ENCODE results near the gene CREBBP. TPM values are rescaled to one million over a fixed set of nuclear protein-coding genes. Genes with fewer than 3 reads are reported as not detected.

Gene CREBBP
- total RNA-seq, 2 experiments from 2014 or later = 72.9 to 75.8 TPM

DNA sequence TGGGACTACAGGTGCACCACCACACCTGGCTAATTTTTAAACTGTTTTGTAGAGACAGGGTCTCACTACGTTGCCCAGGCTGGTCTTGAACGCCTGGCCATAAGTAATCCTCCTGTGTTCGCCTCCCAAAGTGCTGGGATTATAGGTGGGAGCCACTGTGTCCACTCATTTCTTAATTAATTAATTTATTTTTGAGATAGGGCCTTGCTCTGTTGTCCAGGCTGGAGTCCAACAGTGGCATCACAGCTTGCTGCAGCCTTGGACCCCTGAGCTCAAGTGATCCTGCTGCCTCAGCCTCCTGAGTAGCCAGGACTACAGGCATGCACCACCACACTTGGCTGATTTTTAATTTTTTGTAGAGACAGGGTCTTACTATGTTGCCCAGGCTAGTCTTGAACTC is 116.1 kb downstream of the CREBBP start:
- peaks cover 21% of the 10 kb centered on the region for H3K36me3 Mint-ChIP-seq
- POLR2A ChIA-PET = no interaction called here
- no peaks in the 10 kb centered on the region for H3K9me3 Mint-ChIP-seq
- DNase-seq (no peak), ATAC-seq (ENCODE audit: low read depth) (no peak)
- no peaks in the 10 kb centered on the region for H3K27me3 Mint-ChIP-seq
- peaks cover 5% of the 10 kb centered on the region for H3K4me1 Mint-ChIP-seq
- no peak overlapping the region for H3K4me3 Mint-ChIP-seq
- no peak overlapping the region for H3K27ac Mint-ChIP-seq

DNA sequence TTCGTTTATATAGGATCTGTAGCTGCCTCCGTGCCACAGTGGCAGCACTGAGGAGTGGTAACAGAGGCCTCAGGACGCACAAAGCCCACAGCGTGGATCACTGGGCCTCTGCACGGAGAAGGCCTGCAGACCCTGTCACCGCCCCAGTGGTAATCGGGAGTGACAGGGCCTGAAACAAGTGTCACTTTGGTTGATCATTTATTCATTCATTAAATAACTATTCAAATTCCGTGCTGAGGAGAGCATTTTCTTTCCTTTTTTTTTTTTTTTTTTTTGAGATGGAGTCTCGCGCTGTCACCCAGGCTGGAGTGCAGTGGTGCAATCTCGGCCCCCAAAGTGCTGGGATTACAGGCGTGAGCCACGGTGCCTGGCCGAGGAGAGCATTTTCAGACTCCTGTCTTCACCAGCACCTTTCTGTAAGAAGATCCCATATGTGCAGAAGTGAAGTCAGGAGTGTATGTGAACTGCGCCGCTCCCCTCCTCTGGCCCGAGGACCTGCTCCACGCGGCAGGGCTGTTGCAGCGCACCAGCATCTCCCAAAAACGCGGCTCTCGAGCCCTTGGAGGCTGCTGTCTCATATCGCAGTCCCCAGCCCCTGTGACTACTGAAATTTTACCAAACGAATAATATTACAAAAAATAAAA is 118.3 kb downstream of the CREBBP start:
- peaks cover 13% of the 10 kb centered on the region for H3K36me3 Mint-ChIP-seq
- no peak overlapping the region for H3K27ac Mint-ChIP-seq
- no peak for DNase-seq
- H3K9me3 Mint-ChIP-seq = no peaks in the 10 kb centered on the region
- POLR2A ChIA-PET = no interaction called here
- no peaks in the 10 kb centered on the region for H3K27me3 Mint-ChIP-seq
- ATAC-seq (ENCODE audit: low read depth) = no peak
- no peaks in the 10 kb centered on the region for H3K4me1 Mint-ChIP-seq
- H3K4me3 Mint-ChIP-seq = no peak overlapping the region

DNA sequence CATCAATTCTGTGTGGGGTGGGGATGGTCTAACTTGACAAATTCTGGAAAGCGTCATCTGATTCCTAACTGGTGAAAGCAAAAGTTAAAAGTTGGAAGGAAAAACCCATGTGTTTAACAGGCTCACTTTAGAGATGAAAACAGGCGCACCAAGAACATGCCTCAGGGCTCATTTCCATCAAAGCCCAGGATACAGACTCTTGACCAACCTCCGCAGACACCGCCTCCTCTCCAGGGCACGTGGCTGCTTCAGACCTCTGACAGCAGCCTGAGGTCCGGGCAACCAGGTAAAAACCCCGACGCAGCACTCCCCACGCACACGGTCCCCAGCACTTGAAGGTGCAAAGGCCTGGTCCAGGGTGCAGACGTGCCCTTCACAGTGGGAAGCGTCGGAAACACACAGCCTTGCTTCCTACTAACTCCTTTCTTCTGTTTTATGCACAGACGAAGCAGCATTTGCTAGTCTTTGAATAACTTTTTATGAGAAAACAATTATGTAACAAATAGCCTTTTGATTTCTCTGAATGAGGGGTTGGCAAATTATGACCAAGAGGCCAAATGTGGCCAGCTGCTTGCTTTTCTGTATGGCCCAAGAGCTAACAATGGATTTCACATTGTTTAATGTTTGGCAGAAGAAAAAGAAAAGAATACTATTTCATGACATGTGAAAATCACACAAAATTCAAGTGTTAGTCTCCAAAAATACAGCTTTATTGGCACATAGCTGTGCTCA is 119.0 kb downstream of the CREBBP start:
- DNase-seq = no peak
- H3K36me3 Mint-ChIP-seq = peaks cover 8% of the 10 kb centered on the region
- no peak overlapping the region for H3K27ac Mint-ChIP-seq
- POLR2A ChIA-PET = no interaction called here
- ATAC-seq (ENCODE audit: low read depth) = no peak
- H3K27me3 Mint-ChIP-seq = no peaks in the 10 kb centered on the region
- H3K4me3 Mint-ChIP-seq = no peak overlapping the region
- H3K4me1 Mint-ChIP-seq = no peaks in the 10 kb centered on the region
- H3K9me3 Mint-ChIP-seq = no peaks in the 10 kb centered on the region

DNA sequence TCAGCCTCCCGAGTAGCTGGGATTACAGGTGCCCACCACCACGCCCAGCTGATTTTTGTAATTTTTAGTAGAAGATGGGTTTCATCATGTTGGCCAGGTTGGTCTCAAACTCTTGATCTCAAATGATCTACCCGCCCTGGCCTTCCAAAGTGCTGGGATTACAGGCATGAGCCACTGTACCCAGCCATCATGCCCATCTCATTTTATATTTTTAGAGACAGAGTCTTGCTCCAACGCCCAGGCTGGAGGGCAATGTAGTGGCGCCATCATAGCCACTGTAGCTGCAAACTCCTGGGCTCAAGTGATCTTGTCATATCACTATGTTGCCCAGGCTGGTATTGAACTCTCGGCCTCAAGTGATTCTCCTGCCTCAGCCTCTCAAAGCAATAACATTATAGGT is 120.0 kb downstream of the CREBBP start:
- no peaks in the 10 kb centered on the region for H3K4me1 Mint-ChIP-seq
- peak overlapping the region; percentile 73 for H3K27ac Mint-ChIP-seq
- DNase-seq (no peak), ATAC-seq (ENCODE audit: low read depth) (no peak)
- no peak overlapping the region for H3K4me3 Mint-ChIP-seq
- H3K36me3 Mint-ChIP-seq = peaks cover 4% of the 10 kb centered on the region
- H3K27me3 Mint-ChIP-seq = no peaks in the 10 kb centered on the region
- H3K9me3 Mint-ChIP-seq = no peaks in the 10 kb centered on the region
- POLR2A ChIA-PET = no interaction called here

DNA sequence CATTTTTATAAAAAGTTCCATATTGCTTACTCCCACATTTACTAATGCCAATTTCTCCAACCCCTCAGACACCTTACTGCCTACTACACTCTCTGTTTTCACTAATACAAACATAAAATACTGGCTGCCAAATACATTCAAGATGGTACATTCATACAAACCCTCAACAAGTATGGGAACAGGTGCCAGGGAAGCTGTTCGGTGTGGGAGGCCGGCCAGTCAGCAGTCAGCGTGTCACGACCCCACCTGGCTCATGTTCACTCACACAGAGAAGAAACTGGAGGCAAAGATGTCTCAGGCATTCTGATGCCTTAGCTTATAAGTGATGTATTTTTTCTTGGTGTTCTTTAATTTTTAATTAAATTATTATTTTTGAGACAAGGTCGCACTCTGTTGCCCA is 120.8 kb downstream of the CREBBP start:
- POLR2A ChIA-PET = no interaction called here

DNA sequence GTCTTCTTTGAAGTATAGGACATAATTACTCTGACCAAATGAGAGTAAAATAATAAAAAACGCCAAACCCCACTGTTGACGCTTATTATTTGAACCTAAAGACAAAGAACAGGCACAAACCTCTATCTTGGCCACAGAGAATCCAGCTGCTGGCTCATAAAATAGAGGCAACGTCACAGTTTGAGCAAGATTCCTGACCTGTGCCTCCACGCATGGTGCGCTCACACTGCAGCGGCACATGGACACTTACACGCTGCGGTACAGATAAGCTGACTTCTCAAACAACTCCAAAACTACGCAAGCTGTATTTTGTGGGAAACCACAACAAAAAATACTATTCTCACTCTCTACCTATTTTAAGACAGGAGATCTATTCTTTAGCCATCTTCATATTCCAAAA is 124.4 kb downstream of the CREBBP start:
- Mint-ChIP-seq H3K36me3 (peaks cover 9% of the 10 kb centered on the region), H3K4me3 (no peak overlapping the region), H3K9me3 (no peaks in the 10 kb centered on the region), H3K27me3 (no peaks in the 10 kb centered on the region), H3K4me1 (no peaks in the 10 kb centered on the region), H3K27ac (no peak overlapping the region)
- POLR2A ChIA-PET = no interaction called here
- ATAC-seq (ENCODE audit: low read depth) (no peak), DNase-seq (no peak)

More for the DNA sequence above, 120.8 kb downstream of the CREBBP start:
- H3K4me1 Mint-ChIP-seq = no peaks in the 10 kb centered on the region
- no peak overlapping the region for H3K4me3 Mint-ChIP-seq
- DNase-seq (no peak), ATAC-seq (ENCODE audit: low read depth) (no peak)
- no peaks in the 10 kb centered on the region for H3K27me3 Mint-ChIP-seq
- H3K9me3 Mint-ChIP-seq = no peaks in the 10 kb centered on the region
- peak overlapping the region; percentile 78 for H3K27ac Mint-ChIP-seq
- peaks cover 4% of the 10 kb centered on the region for H3K36me3 Mint-ChIP-seq

DNA sequence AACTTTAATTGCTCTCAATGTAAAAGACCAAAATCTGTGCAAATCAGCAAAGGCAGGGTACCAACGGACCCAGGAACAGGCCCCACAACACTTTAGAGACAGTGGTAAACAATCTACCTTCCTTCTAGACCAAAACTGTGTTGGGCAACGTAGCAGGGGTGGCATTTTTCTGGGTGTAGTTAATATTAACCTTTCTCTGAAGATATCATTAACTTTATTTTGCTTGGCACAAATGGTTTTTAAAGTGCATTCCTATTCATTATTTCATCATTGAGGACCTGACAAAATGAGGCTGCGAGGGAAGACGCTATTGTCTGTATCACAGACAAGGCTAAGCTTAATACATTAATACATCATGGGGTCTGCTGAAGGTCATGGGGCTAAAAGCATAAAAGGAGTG is 125.3 kb downstream of the CREBBP start:
- H3K27ac Mint-ChIP-seq = no peak overlapping the region
- peaks cover 11% of the 10 kb centered on the region for H3K36me3 Mint-ChIP-seq
- H3K4me1 Mint-ChIP-seq = no peaks in the 10 kb centered on the region

DNA sequence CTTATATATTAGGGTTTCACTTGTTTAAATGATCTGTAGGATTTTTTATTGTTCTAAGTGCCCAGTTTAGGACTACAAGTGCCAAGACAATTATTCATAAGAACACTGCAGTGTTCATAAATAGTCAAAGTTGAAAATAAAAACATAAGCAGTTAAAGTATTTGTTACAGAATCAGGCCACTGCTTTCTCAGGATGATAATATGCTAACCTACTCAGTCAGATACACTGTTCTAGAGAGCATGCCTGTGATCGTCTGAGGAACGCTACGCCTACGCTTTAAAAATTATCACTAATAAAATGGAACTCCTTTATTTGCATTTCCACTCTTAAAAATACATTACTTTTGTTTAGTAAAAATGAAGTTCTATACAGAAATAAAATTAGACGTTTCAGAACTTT is 125.7 kb downstream of the CREBBP start:
- ATAC-seq (ENCODE audit: low read depth) (no peak), DNase-seq (no peak)
- Mint-ChIP-seq H3K27me3 (no peaks in the 10 kb centered on the region), H3K27ac (no peak overlapping the region), H3K4me1 (peaks cover 2% of the 10 kb centered on the region), H3K9me3 (no peaks in the 10 kb centered on the region), H3K4me3 (no peak overlapping the region), H3K36me3 (peaks cover 16% of the 10 kb centered on the region)
- POLR2A ChIA-PET = no interaction called here

More for the DNA sequence above, 125.3 kb downstream of the CREBBP start:
- H3K4me3 Mint-ChIP-seq = no peak overlapping the region
- ATAC-seq (ENCODE audit: low read depth) (no peak), DNase-seq (no peak)
- H3K27me3 Mint-ChIP-seq = no peaks in the 10 kb centered on the region
- no peaks in the 10 kb centered on the region for H3K9me3 Mint-ChIP-seq
- POLR2A ChIA-PET = no interaction called here

DNA sequence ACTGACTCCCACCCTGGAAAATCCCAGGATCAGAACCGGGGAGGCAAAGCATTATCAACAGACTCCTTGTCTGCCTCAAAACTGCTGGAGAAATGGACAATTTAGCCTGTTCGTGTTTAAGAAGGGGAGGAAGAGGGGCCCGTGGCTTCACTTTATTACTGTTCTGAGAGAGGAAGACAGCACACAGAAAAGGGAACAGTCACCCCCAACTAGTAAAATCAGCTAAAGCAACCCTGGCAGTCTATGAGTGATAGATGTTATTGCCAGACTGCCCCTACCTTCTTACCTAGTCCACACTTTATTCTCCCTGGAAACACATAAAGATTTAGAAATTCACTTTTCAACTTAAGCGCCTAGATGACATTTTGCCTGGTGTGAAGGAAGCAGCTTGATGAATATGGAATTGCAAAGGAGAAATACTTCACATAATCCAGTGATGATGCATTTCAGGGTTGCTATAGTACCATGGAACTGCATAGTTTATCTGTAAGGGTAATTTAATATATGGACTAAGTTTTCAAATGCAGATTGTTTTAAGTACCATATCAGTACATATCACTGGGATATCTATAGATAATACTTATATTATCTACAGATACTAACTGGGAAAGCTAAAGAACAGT is 126.3 kb downstream of the CREBBP start:
- Mint-ChIP-seq H3K27ac (no peak overlapping the region), H3K27me3 (no peaks in the 10 kb centered on the region), H3K4me3 (no peak overlapping the region), H3K9me3 (no peaks in the 10 kb centered on the region), H3K4me1 (peaks cover 5% of the 10 kb centered on the region), H3K36me3 (peaks cover 19% of the 10 kb centered on the region)
- POLR2A ChIA-PET = no interaction called here
- ATAC-seq (ENCODE audit: low read depth) (no peak), DNase-seq (no peak)

DNA sequence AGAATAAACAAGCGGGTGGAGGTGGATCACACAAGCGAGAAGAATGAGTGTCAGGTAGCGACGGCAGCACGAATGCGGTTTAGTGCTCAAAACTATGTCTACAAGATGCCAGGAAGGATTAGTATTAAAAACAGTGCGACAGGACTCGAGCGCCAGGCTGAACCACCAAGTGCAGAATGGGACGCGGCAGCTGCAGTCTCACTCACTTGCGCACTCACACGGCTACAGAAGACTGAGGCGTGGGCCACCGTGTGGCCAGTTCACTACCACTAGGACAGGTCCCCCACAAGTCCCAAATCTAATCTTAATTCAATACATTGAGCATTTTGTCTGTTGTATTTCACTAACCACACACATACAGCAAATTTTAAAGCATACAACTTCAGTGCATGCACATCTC is 127.5 kb downstream of the CREBBP start:
- H3K27ac Mint-ChIP-seq = no peak overlapping the region

DNA sequence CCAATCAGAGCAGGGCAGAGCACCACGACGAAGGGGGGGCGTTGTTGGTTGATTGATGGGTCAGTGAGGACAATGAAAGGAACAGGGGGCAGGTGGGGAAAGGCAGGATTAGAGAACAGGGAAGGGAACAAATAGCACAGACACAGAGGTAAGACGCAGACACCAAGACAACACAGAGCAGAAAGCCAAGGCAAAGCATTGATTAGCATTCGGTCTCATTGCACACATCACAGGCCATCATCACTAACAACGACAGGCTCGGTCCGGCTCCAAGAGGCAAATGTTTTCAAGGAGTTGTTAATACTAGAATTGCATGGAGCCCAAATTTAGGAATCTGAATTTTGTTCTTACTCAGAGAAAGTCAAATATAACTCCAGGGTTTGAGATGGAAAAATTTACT is 128.6 kb downstream of the CREBBP start:
- POLR2A ChIA-PET = no interaction called here
- Mint-ChIP-seq H3K36me3 (peaks cover 32% of the 10 kb centered on the region), H3K4me1 (peaks cover 6% of the 10 kb centered on the region)

More for the DNA sequence above, 127.5 kb downstream of the CREBBP start:
- peaks cover 5% of the 10 kb centered on the region for H3K4me1 Mint-ChIP-seq
- POLR2A ChIA-PET = no interaction called here
- DNase-seq (no peak), ATAC-seq (ENCODE audit: low read depth) (no peak)
- no peak overlapping the region for H3K4me3 Mint-ChIP-seq
- peaks cover 25% of the 10 kb centered on the region for H3K36me3 Mint-ChIP-seq
- no peaks in the 10 kb centered on the region for H3K27me3 Mint-ChIP-seq
- H3K9me3 Mint-ChIP-seq = no peaks in the 10 kb centered on the region

DNA sequence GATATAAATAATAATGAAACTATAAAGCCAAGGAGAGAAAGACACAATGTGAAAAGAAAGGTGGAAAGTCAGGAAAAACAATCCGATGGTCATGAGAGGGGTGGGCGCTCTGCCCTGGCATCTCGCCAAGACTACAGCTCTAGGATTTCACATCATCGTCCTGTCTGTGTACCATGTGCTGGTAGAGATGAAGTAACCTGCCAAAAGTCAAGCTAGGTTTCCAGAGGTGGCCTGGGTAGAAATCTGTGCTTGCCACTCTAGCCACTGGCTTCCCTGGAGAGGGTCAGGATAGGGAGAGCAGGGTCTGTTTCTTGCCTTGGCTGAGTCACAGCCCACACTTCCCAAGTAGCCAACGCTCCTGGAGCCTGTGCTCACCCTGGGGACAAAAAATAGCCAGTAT is 132.2 kb downstream of the CREBBP start:
- Mint-ChIP-seq H3K4me1 (peaks cover 6% of the 10 kb centered on the region), H3K9me3 (no peaks in the 10 kb centered on the region), H3K36me3 (peaks cover 32% of the 10 kb centered on the region), H3K27ac (no peak overlapping the region), H3K4me3 (no peak overlapping the region), H3K27me3 (no peaks in the 10 kb centered on the region)
- DNase-seq = peak; percentile 12
- no peak for ATAC-seq (ENCODE audit: low read depth)
- POLR2A ChIA-PET = no interaction called here

More for the DNA sequence above, 128.6 kb downstream of the CREBBP start:
- no peak overlapping the region for H3K27ac Mint-ChIP-seq
- H3K4me3 Mint-ChIP-seq = no peak overlapping the region
- H3K9me3 Mint-ChIP-seq = no peaks in the 10 kb centered on the region
- H3K27me3 Mint-ChIP-seq = no peaks in the 10 kb centered on the region
- ATAC-seq (ENCODE audit: low read depth) (no peak), DNase-seq (no peak)

DNA sequence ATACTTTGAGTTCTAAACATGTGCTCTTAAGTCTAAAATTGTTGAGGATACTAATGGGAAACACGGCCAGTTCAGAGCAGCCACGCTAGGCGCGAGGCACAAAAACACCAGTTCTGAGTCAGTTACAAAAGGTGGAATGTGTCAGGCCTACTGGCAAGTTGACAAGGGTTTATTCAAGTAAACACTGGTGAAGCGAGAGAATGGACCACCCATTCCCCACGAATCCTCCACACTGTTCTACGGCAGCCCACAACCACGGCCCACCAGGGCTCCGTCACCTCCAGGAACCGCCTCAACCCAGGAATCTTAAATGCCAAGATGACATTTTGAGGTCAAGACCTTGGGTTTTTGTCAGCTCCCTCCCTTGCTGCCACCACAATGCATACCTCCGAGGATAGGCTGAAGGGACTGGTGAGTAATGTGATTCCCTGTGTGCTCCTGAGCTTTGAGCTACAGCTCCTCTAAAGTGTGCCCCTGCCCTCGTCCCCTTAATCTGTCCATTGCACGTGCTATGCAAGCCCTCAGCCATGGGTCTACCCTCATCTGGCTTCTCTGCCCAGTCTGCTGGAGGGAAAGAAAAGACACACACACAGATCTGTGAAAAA is 134.7 kb downstream of the CREBBP start:
- POLR2A ChIA-PET = interaction anchor here (0.6 kb wide), 1 partner anchor 41 kb away, joined by 3 read pairs; no protein-coding TSS in a partner anchor

More for the DNA sequence above, 134.7 kb downstream of the CREBBP start:
- Mint-ChIP-seq H3K9me3 (no peaks in the 10 kb centered on the region), H3K36me3 (peaks cover 27% of the 10 kb centered on the region), H3K27me3 (no peaks in the 10 kb centered on the region), H3K27ac (no peak overlapping the region), H3K4me1 (peaks cover 6% of the 10 kb centered on the region), H3K4me3 (no peak overlapping the region)
- DNase-seq (no peak), ATAC-seq (ENCODE audit: low read depth) (no peak)
